HepG2 (cell line): Measurements from ENCODE around the gene SGF29. TPM values are rescaled to one million over a fixed set of nuclear protein-coding genes. Genes with fewer than 3 reads are reported as not detected.
A peak's percentile ranks its signal among the peaks of the same experiment; 100 is the strongest.

Experiments used
- AHDC1 ChIP-seq: sonication (generic); formaldehyde crosslinking; IDR thresholded peaks from 2 replicates; pipeline ENCODE4 v1.5.1; 2020; ENCODE audit warnings: mild to moderate bottlenecking, missing genetic modification reagents, borderline replicate concordance
- AHR ChIP-seq: IDR thresholded peaks from 2 replicates; pipeline ENCODE4 v1.6.1; 2018; ENCODE audit warnings: missing genetic modification reagents, missing compliant biosample characterization
- EP300 ChIP-seq, 3 experiments: sonication (generic) in 1 of 3; formaldehyde crosslinking in 1 of 3; IDR thresholded peaks; 2 replicates each; pipeline versions ENCODE4 v1.5.1 to v1.6.1; 2011 to 2020; ENCODE audit warnings: low read depth in 2 of 3, low read length in 2 of 3, borderline replicate concordance in 1 of 3, improper control_type of control experiment in 1 of 3, mild to moderate bottlenecking in 1 of 3, missing genetic modification reagents in 1 of 3, moderate library complexity in 1 of 3
- GATAD2A ChIP-seq: IDR thresholded peaks from 2 replicates; pipeline ENCODE4 v1.6.1; 2016
- SOX6 ChIP-seq, 2 experiments: fragments of 450-650 bp in 1 of 2; sonication (generic) in 1 of 2; formaldehyde crosslinking in 1 of 2; IDR thresholded peaks; 2 replicates each; pipeline versions ENCODE4 v1.4.0 to v1.6.1; 2017 to 2020; ENCODE audit warnings: antibody characterized with exemption in 1 of 2, mild to moderate bottlenecking in 1 of 2, missing genetic modification reagents in 1 of 2
- TFAP4 ChIP-seq: sonication (generic); IDR thresholded peaks from 2 replicates; pipeline ENCODE4 v1.6.1; 2016; ENCODE audit warnings: low read depth, borderline replicate concordance
- THYN1 ChIP-seq: sonication (generic); formaldehyde crosslinking; IDR thresholded peaks from 2 replicates; pipeline ENCODE4 v1.8.1; 2023; ENCODE audit warnings: low read depth, mild to moderate bottlenecking, moderate library complexity, missing genetic modification reagents, borderline replicate concordance
- ZBTB42 ChIP-seq: sonication (generic); formaldehyde crosslinking; IDR thresholded peaks from 2 replicates; pipeline ENCODE4 v1.5.0; 2020; ENCODE audit warnings: mild to moderate bottlenecking, missing genetic modification reagents
- ZNF331 ChIP-seq: sonication (generic); formaldehyde crosslinking; IDR thresholded peaks from 2 replicates; pipeline ENCODE4 v1.4.0; 2020; ENCODE audit warnings: missing genetic modification reagents
- ZNF556 ChIP-seq: sonication (generic); formaldehyde crosslinking; IDR thresholded peaks from 2 replicates; pipeline ENCODE4 v1.4.0; 2020; ENCODE audit warnings: mild to moderate bottlenecking, missing genetic modification reagents, borderline replicate concordance
- ZNF629 ChIP-seq: sonication (generic); formaldehyde crosslinking; conservative IDR thresholded peaks from 2 replicates; pipeline ENCODE4 v1.5.0; 2020; ENCODE audit warnings: missing genetic modification reagents
- ZSCAN21 ChIP-seq: sonication (generic); formaldehyde crosslinking; IDR thresholded peaks from 2 replicates; pipeline ENCODE4 v1.8.0; 2022; ENCODE audit warnings: mild to moderate bottlenecking, missing genetic modification reagents, moderate library complexity, borderline replicate concordance
- polyA plus RNA-seq, 8 experiments: library from polyadenylated mRNA; depleted of rRNA in 3 of 8; stranded (reverse) in 7 of 8; unstranded in 1 of 8; fragments of >200 nt; fragmentation: Illumina TruSeq in 4 of 8; extraction: Trizol in 4 of 8; gene quantifications; 2 replicates each; pipeline versions ENCODE4 v1.2.1 to v1.2.3, GENCODE V29; 2011 to 2016; ENCODE audit warnings: low read depth in 4 of 8, missing spikeins in 1 of 8, mixed read lengths in 1 of 8; ENCODE audit not compliant: insufficient read depth in 1 of 8
- total RNA-seq, 5 experiments: library from RNA; depleted of rRNA; stranded (reverse); fragments of >200 nt; fragmentation: Illumina TruSeq; extraction: Trizol; gene quantifications; 2 replicates each; pipeline ENCODE4 v1.2.3, GENCODE V29; 2016; ENCODE audit warnings: low read depth in 1 of 5
- TF ChIP-seq, protein P1 (sequence below): sonication (generic); formaldehyde crosslinking; IDR thresholded peaks from 2 replicates; pipeline ENCODE4 v1.5.1; 2020; ENCODE audit warnings: mild to moderate bottlenecking, missing genetic modification reagents, moderate library complexity
- TF ChIP-seq, protein P2 (sequence below): sonication (generic); formaldehyde crosslinking; IDR thresholded peaks from 2 replicates; pipeline ENCODE4 v1.4.0; 2020; ENCODE audit warnings: missing genetic modification reagents

Gene SGF29
- total and polyA plus RNA-seq, 2 of the 13 experiments (the other 11 are each of a cell fraction or from before 2014, with no cell fraction given): 5.0 to 29.4 TPM

- TF ChIP-seq, protein P1, sequence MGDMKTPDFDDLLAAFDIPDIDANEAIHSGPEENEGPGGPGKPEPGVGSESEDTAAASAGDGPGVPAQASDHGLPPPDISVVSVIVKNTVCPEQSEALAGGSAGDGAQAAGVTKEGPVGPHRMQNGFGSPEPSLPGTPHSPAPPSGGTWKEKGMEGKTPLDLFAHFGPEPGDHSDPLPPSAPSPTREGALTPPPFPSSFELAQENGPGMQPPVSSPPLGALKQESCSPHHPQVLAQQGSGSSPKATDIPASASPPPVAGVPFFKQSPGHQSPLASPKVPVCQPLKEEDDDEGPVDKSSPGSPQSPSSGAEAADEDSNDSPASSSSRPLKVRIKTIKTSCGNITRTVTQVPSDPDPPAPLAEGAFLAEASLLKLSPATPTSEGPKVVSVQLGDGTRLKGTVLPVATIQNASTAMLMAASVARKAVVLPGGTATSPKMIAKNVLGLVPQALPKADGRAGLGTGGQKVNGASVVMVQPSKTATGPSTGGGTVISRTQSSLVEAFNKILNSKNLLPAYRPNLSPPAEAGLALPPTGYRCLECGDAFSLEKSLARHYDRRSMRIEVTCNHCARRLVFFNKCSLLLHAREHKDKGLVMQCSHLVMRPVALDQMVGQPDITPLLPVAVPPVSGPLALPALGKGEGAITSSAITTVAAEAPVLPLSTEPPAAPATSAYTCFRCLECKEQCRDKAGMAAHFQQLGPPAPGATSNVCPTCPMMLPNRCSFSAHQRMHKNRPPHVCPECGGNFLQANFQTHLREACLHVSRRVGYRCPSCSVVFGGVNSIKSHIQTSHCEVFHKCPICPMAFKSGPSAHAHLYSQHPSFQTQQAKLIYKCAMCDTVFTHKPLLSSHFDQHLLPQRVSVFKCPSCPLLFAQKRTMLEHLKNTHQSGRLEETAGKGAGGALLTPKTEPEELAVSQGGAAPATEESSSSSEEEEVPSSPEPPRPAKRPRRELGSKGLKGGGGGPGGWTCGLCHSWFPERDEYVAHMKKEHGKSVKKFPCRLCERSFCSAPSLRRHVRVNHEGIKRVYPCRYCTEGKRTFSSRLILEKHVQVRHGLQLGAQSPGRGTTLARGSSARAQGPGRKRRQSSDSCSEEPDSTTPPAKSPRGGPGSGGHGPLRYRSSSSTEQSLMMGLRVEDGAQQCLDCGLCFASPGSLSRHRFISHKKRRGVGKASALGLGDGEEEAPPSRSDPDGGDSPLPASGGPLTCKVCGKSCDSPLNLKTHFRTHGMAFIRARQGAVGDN (CRISPR knock-in tag): peak; percentile 28; the same call in 1 of the 2 replicates
- TF ChIP-seq ZNF629 (CRISPR knock-in tag) (peak; percentile 61), SOX6 (IDR thresholded peaks at IDR 0.05) (no peak), SOX6 (CRISPR knock-in tag; IDR thresholded peaks at IDR 0.05) (peak; percentile 77), THYN1 (CRISPR knock-in tag) (0 out of 2 replicates have a peak, but pooled peaks have one; percentile 75), ZBTB42 (CRISPR knock-in tag) (no peak), AHR (CRISPR knock-in tag) (0 out of 2 replicates have a peak, but pooled peaks have one; percentile 57), EP300 (IDR thresholded peaks at IDR 0.05; ENCODE audit: low read depth in 2 of 2, low read length in 2 of 2) (peak in 1 of 2 experiments; percentile 45; a peak in 1 of 4 replicates), EP300 (CRISPR knock-in tag; IDR thresholded peaks at IDR 0.05; ENCODE audit: borderline replicate concordance) (no peak), ZNF331 (CRISPR knock-in tag) (peak; percentile 16; the same call in 1 of the 2 replicates), ZNF556 (CRISPR knock-in tag) (peak; percentile 47; the same call in 1 of the 2 replicates), ZSCAN21 (CRISPR knock-in tag) (no peak), GATAD2A (CRISPR knock-in tag) (peak; percentile 69), TFAP4 (peak; percentile 68), AHDC1 (CRISPR knock-in tag) (peak; percentile 55; the same call in 1 of the 2 replicates)
- TF ChIP-seq, protein P2, sequence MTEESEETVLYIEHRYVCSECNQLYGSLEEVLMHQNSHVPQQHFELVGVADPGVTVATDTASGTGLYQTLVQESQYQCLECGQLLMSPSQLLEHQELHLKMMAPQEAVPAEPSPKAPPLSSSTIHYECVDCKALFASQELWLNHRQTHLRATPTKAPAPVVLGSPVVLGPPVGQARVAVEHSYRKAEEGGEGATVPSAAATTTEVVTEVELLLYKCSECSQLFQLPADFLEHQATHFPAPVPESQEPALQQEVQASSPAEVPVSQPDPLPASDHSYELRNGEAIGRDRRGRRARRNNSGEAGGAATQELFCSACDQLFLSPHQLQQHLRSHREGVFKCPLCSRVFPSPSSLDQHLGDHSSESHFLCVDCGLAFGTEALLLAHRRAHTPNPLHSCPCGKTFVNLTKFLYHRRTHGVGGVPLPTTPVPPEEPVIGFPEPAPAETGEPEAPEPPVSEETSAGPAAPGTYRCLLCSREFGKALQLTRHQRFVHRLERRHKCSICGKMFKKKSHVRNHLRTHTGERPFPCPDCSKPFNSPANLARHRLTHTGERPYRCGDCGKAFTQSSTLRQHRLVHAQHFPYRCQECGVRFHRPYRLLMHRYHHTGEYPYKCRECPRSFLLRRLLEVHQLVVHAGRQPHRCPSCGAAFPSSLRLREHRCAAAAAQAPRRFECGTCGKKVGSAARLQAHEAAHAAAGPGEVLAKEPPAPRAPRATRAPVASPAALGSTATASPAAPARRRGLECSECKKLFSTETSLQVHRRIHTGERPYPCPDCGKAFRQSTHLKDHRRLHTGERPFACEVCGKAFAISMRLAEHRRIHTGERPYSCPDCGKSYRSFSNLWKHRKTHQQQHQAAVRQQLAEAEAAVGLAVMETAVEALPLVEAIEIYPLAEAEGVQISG (CRISPR knock-in tag): peak; percentile 30; the same call in 1 of the 2 replicates
These were observed 25.3 kb upstream of the SGF29 start (continued) for GRCh38 chr16:28528463-28528867.
